SHP77 treated with DMSO at 0.1 percent for 48 hours (cell line): ENCODE data around the gene KRT13.

Experiments
- DNase-seq: peaks from one replicate; lab custom pipeline; 2025; lab: John Stamatoyannopoulos, UW

KRT13 gene

GRCh38 chr17:41519501-41520224 is 14.3 kb upstream of the KRT13 start:
- no peak for DNase-seq

- no peak for DNase-seq
These were observed 13.5 kb upstream of the KRT13 start, which contains the start of gene KRT15 for GRCh38 chr17:41518789-41519449. Gene KRT15 (minus strand): TSS chr17:41518890. CDS start chr17:41518827, 63 bp downstream.

- DNase-seq: no peak
These were observed 12.6 kb upstream of the KRT13 start for GRCh38 chr17:41518031-41518430.

GRCh38 chr17:41516830-41517283 is 11.4 kb upstream of the KRT13 start:
- no peak for DNase-seq

- no peak for DNase-seq
These were observed 10.9 kb upstream of the KRT13 start for GRCh38 chr17:41516147-41516829.

- DNase-seq: no peak
These were observed 7.7 kb upstream of the KRT13 start for GRCh38 chr17:41513168-41513547.

- DNase-seq: no peak
These were observed 7.2 kb upstream of the KRT13 start for GRCh38 chr17:41512546-41513167.

GRCh38 chr17:41511716-41512115 is 6.3 kb upstream of the KRT13 start:
- no peak for DNase-seq

- no peak for DNase-seq
These were observed 5.7 kb upstream of the KRT13 start for GRCh38 chr17:41511116-41511515.

- DNase-seq: no peak
These were observed 5.0 kb upstream of the KRT13 start for GRCh38 chr17:41510251-41511065.

- DNase-seq: no peak
These were observed 2.0 kb upstream of the KRT13 start for GRCh38 chr17:41507315-41507880.

- DNase-seq: no peak
These were observed 676 bp upstream of the KRT13 start for GRCh38 chr17:41505809-41506767.

- DNase-seq: no peak
These were observed 1.0 kb downstream of the KRT13 start for GRCh38 chr17:41504246-41504977.

GRCh38 chr17:41503202-41503601 is 2.2 kb downstream of the KRT13 start:
- DNase-seq: no peak

- no peak for DNase-seq
These were observed 5.1 kb downstream of the KRT13 start for GRCh38 chr17:41500131-41500911.

GRCh38 chr17:41499714-41500113 is 5.7 kb downstream of the KRT13 start:
- no peak for DNase-seq

GRCh38 chr17:41498276-41498675 is 7.1 kb downstream of the KRT13 start:
- no peak for DNase-seq

- DNase-seq: peak; percentile 34
These were observed 8.5 kb downstream of the KRT13 start for GRCh38 chr17:41496803-41497484.
